NCI-H146 treated with DMSO at 0.1 percent for 48 hours (cell line): ENCODE data around the gene CBLN3.
"Not testable (repeated sequence)": the region's sequence is repeated elsewhere in the genome, so short reads cannot be mapped to it uniquely, and the experiment has no call there.

Source experiments
- DNase-seq: peaks from one replicate; lab custom pipeline; 2025; ENCODE audit not compliant: unreplicated experiment; lab: John Stamatoyannopoulos, UW

CBLN3 gene

DNA sequence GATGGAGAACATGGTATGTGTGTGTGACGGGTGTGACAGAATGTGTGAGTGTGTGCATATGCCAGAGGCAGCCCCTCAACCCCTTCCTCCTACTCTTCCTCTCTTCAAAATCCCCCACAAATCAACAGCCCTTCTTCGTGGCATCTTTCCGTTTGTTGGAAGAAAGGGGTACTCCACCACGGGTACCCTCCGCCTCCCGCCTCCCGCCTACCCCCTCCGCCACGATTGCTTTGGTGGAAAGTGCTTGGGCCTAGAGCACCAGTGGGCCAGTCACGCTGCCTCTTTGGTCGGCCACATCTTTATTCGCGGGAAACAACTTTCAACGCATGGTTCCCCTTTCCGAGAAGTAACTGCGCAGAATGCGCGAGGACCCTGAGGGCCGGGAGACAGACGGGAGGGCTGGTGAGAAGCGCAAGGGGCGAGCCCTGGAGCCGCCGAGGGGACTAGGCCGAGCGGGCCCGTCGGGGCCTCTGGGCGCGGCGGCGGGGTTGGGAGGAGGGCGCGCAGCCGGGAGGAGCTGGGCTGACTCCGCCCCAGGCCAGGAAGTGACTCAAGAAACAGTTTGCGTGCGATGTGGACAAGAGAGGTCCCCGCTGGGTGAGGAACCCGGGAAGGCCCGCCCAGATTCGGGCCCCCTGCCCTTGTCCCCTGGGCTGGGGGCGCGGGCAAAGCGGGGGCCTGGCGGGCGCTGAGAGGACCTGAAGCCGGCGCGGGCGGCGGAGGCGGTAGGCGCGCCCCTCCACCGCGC lies at the start of gene CBLN3, which contains the start of gene KHNYN:
Gene CBLN3 (minus strand): TSS at position 274 of the 748 bp plus-strand sequence. CDS start 614 bp downstream, outside the sequence.
Gene KHNYN (plus strand): TSS at position 560 of the 748 bp plus-strand sequence. CDS start 777 bp downstream, outside the sequence.
- peak; percentile 50 for DNase-seq

DNA sequence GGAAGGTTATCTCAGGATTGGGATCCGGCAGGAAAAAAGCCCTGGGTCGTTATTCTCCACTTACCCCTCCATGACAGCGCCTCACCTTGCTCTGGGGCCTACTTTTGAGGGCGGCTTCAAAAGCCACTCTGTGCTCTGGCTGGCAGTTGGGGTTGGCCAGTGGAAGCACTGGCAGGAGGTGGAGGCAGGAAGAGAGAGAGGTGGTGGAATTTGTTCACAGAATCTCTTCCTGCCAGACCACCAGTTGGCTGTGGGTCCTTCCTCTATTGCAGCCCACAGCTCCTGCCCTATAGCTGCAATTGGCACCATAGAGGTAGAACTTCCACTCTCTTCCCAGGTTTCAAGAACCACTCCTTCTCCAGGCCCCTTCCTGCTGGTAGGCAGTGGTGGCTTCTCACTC lies 45.8 kb upstream of the CBLN3 start:
- DNase-seq: no peak

- DNase-seq: no peak
These were observed 43.7 kb upstream of the CBLN3 start for GRCh38 chr14:24473211-24473610.

DNA sequence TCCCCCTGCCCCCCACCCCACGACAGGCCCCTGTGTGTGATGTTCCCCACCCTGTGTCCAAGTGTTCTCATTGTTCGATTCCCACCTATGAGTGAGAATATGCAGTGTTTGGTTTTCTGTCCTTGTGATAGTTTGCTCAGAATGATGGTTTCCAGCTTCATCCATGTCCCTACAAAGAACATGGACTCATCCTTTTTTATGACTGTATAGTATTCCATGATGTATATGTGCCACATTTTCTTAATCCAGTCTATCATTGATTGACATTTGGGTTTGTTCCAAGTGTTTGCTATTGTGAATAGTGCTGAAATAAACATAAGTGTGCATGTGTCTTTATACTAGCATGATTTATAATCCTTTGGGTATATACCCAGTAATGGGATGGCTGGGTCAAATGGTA lies 41.0 kb upstream of the CBLN3 start:
- not testable (repeated sequence) for DNase-seq

DNA sequence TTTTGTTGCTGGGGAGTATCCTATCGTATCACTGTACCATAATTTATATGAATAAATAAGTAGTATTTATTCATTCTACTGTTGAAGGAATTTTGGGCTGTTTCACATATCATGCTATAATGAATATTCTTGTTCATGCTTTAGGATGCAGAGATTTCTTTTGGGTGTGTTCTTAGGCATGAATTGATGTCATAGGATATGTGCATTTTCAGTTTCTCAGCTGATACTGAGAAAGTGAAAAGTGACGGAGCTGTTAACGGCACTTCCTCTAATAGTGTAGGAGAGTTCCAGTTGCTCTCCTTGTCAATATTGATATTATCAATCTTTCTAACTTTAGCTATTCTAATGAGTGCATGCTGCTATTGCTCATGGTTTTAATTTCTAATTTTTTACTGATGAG lies 36.3 kb upstream of the CBLN3 start:
- DNase-seq: no peak

DNA sequence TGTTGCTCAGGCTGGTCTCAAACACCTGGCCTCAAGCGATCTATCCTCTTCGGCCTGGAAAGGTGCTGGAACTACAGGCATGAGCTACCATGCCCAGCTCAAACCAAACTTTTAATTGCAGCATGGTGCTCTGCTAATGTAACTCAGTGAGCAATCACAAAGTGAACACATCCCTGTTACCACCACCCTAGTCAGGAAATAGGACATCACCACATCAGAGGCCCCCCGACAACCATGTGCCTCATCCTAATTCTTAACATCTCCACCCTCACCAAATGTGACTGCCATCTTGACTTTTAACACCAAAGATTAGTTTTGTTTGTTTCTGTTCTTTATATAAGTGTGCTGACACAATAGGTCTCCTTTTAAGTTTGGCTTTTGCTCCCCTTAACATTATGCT lies 35.9 kb upstream of the CBLN3 start:
- DNase-seq: no peak

DNA sequence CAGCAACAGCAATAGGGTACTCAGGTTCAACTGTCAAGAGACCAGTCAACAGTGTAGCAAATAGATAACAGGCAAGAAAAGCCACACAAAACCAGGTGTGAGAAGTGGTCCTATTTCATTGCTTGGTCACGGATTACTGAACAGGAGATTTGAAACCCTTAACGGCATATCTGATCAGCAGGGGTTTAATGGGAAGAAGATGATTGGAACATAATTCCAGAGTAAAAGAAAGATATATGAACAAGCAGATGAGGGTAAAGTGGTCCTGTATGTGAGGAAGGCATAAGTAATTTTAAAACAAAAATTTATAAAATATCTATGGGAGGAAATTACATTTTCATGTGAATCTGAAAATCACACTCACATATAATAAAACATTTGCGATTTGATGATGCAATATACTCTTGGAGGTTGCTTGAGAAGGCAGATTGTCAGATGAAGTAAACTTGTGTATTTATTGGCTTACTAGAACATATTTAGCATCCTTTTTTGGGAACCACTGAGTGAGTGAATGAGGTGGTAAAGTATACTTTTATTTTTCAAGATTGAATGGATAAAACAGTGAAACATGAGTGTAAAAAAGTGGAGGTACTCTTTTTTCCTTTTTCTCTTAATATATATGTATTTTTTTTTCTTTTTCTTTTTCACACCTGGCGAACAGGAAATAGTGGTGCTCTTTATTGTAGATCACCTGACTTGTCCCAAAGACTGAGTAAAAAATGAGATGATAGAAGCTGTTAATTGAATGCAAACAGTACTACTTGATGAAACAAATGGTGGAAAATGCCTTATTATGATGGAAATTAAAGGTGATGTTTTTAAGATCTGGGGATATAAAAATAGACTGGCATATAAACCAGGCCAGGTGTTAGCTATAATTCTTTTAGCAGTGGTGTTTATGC lies 34.7 kb upstream of the CBLN3 start:
- no peak for DNase-seq

GRCh38 chr14:24463017-24463883 lies 33.8 kb upstream of the CBLN3 start:
- no peak for DNase-seq

DNA sequence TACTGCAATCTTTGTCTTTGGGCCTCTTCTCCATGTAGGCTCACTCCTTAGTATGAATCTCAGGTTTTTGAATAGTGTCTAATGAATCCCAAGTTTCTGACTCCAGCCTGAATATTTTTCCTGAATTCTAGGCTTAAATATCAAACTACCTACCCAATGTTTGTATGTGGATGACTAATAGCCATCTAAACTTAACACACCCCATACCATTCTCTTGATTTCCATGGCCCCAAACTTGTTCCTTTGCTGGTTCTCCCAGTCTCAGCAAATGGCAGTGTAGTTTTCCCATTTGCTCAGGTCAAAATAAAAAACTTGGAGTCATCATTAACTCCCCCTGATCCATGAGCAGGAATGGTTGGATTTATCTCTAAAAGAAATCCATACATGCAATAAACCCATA lies 31.9 kb upstream of the CBLN3 start:
- no peak for DNase-seq

DNA sequence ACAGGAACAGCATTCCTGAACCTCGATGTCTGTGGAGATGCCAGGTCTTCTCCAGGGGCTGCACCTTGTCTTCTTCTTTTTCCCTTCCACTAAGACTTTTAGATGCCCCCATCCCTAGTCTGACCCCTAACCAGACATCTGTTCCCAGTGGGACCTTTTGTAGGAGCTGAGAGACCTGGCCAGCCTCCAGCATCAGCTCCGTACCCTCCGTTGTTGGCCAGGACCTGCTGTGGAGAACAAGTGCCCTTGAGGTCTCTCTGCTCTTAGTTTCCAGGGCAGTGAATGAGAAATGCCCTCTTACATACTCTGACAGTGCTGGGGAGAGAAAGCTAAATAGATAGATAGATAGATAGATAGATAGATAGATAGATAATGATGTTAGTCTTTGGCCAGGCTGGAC lies 29.9 kb upstream of the CBLN3 start:
- DNase-seq: no peak

DNA sequence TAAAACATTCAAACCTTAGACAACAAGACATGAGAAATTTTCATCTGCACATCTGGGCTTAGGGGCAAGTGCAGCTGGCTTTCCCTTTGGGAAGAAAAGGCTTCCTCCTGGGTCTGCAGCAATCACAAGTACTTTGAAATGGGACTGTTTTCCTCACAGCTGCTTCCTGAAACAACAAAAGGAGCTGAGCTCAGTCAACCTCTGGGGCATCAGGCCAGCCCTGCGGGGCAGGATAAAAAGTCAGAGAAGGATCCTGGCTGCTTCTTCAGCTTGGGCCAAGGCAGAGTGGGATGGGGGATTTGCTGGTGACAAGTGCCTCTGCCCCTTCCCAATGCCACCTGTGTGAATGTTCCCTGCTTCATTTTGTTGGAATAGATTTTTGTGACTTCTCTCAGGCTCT lies 29.3 kb upstream of the CBLN3 start:
- no peak for DNase-seq

- DNase-seq: no peak
These were observed 27.5 kb upstream of the CBLN3 start for GRCh38 chr14:24456980-24457379.

DNA sequence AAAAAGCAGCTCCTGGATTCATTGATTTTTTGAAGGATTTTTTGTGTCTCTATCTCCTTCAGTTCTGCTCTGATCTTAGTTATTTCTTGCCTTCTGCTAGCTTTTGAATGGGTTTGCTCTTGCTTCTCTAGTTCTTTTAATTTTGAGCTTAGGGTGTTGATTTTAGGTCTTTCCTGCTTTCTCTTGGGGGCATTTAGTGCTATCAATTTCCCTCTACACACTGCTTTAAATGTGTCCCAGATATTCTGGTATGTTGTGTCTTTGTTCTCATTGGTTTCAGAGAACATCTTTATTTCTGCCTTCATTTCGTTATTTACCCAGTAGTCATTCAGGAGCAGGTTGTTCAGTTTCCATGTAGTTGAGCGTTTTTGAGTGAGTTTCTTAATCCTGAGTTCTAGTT lies 21.4 kb upstream of the CBLN3 start:
- not testable (repeated sequence) for DNase-seq

- no peak for DNase-seq
These were observed 13.7 kb upstream of the CBLN3 start for GRCh38 chr14:24443053-24443665.

GRCh38 chr14:24442240-24443052 lies 13.0 kb upstream of the CBLN3 start, which contains the start of gene SDR39U1:
TSS of gene SDR39U1 (minus strand) at chr14:24442776. CDS start at chr14:24442769, 7 bp downstream.
- DNase-seq: peak; percentile 96

DNA sequence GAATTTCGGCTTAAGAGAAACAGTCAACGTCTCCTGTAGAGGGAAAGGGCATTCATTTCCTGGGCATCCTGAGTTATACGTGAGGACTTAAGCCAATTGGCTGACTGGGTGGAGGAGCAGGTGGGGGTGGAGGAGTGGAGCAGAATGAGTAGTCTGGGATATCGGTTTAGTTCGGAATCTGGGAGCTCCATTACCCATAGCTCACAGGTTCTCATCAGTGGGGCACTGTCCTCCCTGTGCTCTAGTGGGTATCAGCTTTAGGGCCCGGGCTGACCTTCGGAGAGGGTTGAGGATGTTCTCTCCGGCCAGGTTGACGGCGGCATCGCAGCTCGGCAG lies 12.4 kb upstream of the CBLN3 start:
- DNase-seq: no peak

- no peak for DNase-seq
These were observed 12.0 kb upstream of the CBLN3 start for GRCh38 chr14:24441485-24441884.

DNA sequence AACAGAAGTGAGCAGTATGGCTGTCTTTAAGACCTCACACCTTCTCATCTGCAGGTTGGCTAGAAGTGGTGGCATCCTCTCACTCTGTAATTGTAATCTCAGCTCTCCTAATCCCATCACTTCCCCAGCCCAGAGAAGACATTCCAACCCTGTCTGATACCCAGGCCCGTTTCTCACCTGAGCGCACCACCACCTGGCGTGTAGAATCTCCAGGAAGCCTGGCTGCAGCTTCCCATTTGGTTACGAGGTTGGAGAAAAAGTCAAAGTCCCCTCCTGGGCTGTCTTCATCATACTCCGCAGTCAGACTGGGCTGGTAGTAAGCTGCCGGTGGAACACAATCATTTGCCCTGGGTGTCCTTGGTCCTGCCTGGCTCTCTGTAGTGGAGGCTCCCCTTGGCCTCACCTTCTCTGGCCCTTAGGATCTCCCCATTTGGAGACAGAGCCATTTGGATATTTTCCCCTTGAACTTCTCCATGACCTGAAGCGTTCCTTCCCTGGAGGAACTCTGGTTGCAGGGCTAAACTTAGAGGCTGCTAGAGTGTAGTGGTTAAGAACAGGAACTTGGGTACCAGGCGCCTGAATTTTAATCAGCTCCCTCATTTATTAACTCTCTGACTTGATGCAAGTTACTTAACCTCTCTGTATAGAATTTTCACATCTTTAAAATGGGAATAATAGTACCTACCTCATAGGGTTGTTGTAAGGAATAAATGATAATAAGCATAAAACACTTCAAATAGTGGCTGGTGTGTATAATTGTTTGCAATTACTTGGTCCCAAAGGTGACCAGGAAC lies 11.3 kb upstream of the CBLN3 start:
- DNase-seq: no peak
